ENCODE results near the gene ENOX1.

Gene ENOX1

GRCh38 chr13:43669964-43670363 lies 116.8 kb downstream of the ENOX1 start:
- DNase-seq (ENCODE audit: low read depth in 2 of 2), result no peak

DNA sequence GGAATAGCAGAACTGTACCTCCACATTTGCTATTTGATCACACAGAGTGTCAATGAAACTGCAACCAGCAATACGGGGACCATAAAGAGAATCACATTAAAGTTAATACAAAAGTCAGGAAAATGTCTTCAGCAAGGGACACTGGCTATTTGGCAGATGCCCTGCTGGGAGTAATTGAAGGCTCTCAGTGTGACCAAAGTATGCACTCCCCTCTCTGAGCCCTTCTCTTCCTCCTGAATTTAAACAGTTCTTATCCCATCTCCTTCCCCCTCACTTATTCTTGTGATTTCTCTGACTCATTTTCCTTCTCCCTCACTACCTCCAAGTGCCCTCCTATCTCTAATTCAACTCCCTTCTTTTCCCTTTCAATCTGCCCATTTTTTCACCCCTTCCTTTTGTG lies 117.7 kb downstream of the ENOX1 start:
- DNase-seq (ENCODE audit: low read depth in 2 of 2), result no peak

DNA sequence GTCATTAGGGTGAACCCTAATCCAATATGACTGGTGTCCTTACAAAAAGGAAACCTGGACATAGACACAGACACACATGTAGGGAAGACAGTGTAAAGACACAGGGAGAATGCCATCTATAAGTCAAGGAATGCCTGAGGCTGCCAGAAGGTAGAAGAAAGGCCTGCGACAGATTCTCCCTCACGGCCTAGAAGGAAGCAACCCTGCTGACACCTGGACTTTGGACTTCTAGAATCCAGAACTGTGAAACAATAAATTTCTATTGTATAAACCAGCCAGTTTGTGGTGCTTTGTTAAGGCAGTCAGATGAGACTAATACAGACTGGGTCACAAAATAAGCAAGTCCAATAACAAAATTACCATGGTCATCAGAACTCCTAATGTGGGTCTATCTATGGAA lies 120.4 kb downstream of the ENOX1 start:
- DNase-seq (ENCODE audit: low read depth in 2 of 2), result no peak

- no peak for DNase-seq (ENCODE audit: low read depth in 2 of 2)
Measured at GRCh38 chr13:43665388-43665787, 121.4 kb downstream of the ENOX1 start.

- DNase-seq (ENCODE audit: low read depth in 2 of 2), result no peak
Measured at GRCh38 chr13:43664700-43665191, 122.0 kb downstream of the ENOX1 start.

GRCh38 chr13:43663474-43664090 lies 123.2 kb downstream of the ENOX1 start:
- no peak for DNase-seq (ENCODE audit: low read depth in 2 of 2)

DNA sequence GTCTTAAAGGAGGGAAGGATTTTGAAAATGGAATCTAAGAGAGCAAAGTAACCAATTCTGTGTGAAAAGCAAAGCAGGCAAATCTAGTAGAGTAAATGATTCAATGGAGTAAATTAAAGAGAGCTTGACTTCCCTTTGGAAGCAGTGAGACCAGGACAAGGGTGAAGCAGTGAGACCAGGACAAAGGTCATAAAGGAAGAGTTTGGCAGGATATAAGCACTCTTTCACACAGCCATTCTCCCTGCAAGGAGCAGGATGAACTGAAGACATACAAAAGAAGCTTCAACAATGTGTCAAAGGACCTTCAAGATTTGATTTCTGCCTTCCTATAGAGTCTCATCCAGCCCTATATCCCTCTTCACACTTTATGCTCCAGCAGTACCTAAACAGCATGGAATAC lies 123.8 kb downstream of the ENOX1 start:
- no peak for DNase-seq (ENCODE audit: low read depth in 2 of 2)

DNA sequence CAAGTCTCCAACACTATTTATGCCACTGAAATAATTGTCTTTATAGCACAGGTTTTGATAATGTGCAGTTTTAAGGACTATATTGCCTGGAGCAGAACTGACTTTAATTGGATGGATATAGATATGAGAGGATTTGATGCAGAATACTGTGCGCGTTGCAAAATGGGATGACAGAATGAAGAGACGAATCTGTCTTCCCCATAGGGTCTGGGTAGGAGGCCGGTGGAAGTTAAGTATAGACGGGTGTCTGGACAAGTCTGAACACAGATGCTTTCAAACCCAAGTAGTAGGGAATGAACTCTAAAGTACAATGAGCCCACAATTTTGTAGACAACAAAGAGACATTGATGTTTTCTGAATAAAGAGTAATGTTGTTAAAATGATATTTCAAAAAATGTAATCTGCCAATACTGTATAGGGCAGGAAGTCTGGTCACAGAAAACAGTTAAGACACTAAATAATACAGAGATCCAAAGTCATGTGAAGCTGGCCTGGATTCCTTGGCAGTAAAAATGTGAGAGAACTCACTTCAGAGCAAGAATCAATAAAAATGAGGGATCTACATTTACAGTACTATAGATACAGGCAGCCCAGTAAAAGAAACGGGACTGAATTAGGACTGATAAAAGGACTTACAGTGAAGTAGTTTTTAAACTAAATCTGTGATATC lies 125.5 kb downstream of the ENOX1 start:
- DNase-seq (ENCODE audit: low read depth in 2 of 2), result no peak

GRCh38 chr13:43657485-43657884 lies 129.3 kb downstream of the ENOX1 start:
- DNase-seq (ENCODE audit: low read depth in 2 of 2), result no peak

GRCh38 chr13:43653980-43654379 lies 132.8 kb downstream of the ENOX1 start:
- DNase-seq (ENCODE audit: low read depth in 2 of 2), result no peak

DNA sequence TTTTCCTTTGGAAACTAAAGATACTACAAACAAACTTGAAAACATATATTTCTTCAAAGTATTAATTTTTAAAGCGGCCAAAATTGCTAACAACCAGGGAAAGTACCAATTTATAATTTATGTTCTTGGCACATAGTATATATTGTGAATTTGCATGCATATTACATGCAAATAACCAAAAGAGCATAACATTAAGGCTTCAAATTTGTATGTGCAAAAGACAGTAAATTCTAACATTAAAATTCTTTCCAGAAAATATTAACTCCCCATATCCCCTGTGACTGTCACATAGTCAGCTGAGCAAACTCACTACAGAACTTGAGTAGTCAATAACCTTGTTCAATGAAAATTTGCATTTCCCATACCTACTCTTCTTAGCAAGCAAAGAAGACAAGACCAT lies 133.4 kb downstream of the ENOX1 start:
- DNase-seq (ENCODE audit: low read depth in 2 of 2), result no peak

- no peak for DNase-seq (ENCODE audit: low read depth in 2 of 2)
Measured at GRCh38 chr13:43652760-43653159, 134.0 kb downstream of the ENOX1 start.

DNA sequence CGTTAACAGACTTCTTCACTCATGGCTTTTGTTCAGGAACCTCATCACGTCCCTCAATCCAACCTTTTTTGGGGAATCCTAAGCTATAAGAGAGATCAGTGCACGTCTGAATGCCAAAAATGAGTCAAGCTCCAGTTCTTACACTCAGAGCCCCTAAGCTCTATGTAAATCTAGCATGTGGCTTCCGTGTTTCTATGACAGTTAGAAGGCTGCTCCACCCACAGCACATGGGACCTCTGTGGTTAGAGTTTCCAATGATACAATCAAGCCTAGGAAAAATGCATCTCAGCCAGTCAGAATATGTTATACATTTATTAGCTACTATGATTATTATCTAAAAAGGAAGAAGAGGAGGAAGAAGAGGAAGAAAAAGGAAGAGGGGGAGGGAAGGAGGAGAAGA lies 135.9 kb downstream of the ENOX1 start:
- no peak for DNase-seq (ENCODE audit: low read depth in 2 of 2)

DNA sequence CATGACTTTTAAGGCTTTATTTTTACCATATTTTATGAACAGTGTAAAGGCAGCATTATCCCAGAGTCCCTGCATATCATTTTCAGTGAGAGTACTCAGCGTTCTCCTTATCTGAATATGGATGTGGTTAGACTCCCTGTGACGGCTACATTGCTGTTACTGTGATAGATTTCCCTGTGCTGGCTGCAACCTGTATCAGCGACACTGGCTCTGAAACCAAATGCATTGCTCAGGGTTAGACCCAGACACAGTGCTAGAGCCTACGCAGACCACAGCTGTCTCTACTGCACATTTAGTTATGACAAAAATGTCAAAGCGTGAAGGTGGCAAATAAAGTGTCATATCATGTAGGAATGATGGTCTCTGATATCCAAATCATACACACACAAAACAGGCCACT lies 138.0 kb downstream of the ENOX1 start:
- DNase-seq (ENCODE audit: low read depth in 2 of 2), result no peak

DNA sequence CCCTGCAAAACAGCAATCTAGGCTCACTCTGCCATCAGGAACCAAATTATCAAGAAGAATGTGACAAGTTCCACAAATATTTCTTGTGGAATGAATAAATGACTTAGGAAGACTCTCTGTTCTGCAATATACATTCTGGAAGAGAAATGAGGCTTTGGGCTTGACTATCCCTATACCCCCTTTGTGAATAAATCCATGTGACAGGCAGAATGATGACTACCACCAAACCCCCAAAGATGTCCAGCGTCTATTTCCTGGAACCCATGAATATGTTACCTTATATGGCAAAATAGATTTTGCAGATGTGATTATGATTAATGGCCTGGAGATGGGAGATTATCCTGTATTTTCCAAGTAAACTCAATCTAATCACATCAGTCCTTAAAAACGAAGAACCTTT lies 139.3 kb downstream of the ENOX1 start:
- no peak for DNase-seq (ENCODE audit: low read depth in 2 of 2)

- no peak for DNase-seq (ENCODE audit: low read depth in 2 of 2)
Measured at GRCh38 chr13:43640476-43640875, 146.3 kb downstream of the ENOX1 start.

DNA sequence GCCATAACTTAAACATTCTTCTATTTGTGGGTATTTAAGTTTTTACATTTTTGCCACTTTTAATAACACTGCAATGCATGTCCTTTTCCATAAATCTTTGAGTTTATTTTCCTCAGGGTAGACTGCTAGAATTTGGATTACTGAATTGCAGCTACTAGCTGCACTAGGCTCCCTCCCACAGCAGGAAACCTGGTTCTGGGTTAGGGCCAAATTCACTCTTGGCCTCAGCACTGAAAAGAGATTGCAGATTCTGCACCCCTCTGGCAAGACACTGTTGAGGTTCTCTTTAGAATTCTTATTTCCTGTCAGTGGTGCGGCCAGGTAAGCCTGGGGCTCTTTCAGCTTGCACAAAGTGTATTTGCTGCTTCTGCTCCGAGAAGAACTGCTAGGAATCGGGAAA lies 155.7 kb downstream of the ENOX1 start:
- no peak for DNase-seq (ENCODE audit: low read depth in 2 of 2)

DNA sequence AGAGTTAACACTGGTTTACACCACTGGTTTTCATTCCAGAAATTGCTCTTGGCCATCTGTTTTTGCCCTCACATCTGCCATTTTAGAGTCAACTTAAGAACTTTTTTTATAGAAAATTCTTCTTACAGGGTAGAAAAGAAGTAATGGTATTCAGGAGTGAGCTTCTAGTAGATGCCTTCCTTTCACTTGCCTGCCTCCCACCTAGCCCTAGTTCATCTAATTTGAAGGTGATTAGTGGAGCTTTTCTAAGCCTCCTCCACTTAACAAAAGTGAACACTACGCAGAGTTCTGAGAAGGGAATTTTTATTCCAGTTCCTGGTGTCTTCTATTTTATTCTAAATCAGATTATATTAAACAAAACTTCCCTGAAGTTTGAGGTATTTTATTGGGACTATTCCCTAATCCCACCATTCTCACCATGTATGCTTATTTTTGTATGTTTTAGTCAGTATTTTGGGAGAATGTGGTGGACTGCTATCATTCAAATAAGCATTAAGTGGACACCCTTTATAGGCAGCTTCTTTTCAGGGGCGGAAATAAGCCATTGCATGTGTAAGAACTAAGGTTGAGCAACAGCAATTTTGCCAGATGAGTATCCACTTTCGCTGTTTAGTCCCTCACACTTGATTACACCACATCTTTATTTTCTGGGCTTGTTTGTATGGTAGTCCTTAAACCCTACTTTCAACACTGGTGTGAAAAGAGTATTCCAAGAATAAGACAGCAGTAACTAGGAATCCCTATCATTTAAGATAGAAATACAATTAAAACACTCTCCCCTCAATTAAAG lies 156.9 kb downstream of the ENOX1 start:
- DNase-seq (ENCODE audit: low read depth in 2 of 2), result no peak

DNA sequence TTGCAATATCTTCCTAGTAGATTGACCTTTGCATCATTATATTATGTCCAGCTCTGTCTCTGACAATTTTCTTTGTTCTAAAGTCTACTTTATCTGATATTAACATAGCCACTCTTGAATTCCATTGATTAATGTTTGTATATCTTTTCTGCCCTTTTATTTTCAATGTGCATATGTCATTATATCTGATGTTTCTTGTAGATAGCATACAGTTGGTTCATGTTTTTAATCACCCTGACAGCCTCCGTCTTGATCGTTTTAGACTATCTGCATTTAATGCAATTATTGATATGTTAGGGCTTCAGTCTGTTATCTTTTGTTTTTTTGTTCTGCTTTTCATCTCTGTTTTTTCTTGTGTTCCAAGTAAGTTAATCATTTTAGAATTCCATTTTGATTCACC lies 159.8 kb downstream of the ENOX1 start:
- no peak for DNase-seq (ENCODE audit: low read depth in 2 of 2)

DNA sequence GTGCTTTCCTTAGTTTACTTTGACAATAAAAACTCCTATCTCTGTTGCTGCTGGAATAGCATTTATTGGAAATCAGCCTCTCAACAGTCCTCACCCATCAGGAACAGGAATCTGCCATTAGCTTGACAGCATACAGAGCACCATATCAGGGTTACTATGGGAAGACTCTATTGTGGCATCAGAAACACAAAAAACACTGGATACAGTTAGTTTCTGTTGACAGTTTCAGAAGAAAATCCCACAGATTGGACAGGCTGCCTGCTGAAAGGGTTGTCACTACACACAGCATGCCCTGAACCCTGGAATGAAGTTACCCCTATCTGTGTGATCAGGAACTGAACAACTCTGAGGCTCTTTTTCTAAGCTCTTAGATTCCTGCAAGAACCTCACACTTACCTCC lies 172.7 kb downstream of the ENOX1 start:
- DNase-seq (ENCODE audit: low read depth in 2 of 2), result no peak

DNA sequence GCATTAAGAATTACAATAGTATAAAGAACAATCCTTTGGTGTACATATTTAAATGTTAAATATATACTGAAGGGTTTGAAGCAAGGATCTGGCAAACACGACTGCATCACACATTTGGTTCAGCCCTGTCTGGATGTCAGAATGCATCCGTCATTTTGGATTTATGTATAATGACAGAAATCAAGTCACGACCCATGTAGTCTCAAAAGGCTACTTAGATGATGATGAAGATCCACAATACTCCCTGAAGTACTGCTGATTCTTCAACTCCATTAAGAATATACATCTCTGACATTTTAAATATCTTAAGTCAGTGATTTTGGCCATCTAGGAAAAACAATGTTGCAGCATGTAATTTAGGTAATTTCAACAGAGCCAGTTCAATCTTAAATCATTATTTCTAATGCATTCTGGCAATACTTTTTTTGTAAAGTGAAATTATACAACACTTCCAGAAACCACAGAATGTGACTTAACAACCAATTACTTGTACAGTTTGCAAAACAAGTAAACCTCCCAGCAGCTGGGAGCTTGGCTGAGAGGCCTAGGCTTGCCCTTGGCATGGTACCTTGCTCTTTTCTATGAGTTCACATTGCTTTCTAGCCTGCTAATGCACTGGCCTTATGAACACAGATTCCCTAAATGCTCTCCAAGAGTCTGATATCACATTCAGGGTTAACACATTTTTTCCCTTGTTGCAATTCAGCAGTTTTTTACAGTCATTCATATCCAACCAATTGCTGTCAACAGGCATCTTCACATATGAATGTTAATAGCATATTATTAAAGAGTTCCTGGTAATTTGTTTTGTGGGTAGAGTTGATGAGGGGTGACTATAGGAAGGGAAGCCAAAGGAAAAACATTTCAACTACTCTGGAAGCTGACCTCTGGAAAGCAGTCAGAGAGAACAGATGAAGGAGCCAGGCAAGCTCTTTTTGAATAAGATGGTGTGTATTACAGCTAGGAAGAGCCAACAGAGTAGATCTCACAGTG lies 175.2 kb downstream of the ENOX1 start:
- DNase-seq (ENCODE audit: low read depth in 2 of 2), result no peak
